IPS-18c (cell line): ENCODE data around the gene IGF2BP2.
"Not testable (repeated sequence)": the region's sequence is repeated elsewhere in the genome, so short reads cannot be mapped to it uniquely, and the experiment has no call there.

Experiments
- H3K4me3 ChIP-seq: 2 replicates; pipeline ENCODE4 v1.7.0; 2013; ENCODE audit warnings: low read depth, mild to moderate bottlenecking, low read length, moderate library complexity; ENCODE audit not compliant: insufficient read depth
- H3K9me3 ChIP-seq: one replicate; pipeline ENCODE4 v1.6.1; 2013; ENCODE audit warnings: mild to moderate bottlenecking, low read length, moderate library complexity; ENCODE audit not compliant: control insufficient read depth, insufficient read depth

Gene IGF2BP2

GRCh38 chr3:185678027-185678426 is 146.8 kb downstream of the IGF2BP2 start:
- Histone ChIP-seq H3K9me3 (peaks cover 3% of the 10 kb centered on the region), H3K4me3 (no peak overlapping the region)

- H3K4me3 ChIP-seq, result no peak overlapping the region
- peaks cover 3% of the 10 kb centered on the region for H3K9me3 ChIP-seq
Measured at GRCh38 chr3:185677146-185677829, 147.6 kb downstream of the IGF2BP2 start.

- H3K4me3 ChIP-seq, result no peak overlapping the region
- H3K9me3 ChIP-seq, result no peaks in the 10 kb centered on the region
Measured at GRCh38 chr3:185667574-185667973, 157.3 kb downstream of the IGF2BP2 start.

GRCh38 chr3:185663929-185664328 is 160.9 kb downstream of the IGF2BP2 start:
- no peak overlapping the region for H3K4me3 ChIP-seq

GRCh38 chr3:185661772-185662171 is 163.1 kb downstream of the IGF2BP2 start:
- Histone ChIP-seq H3K9me3 (no peaks in the 10 kb centered on the region), H3K4me3 (no peak overlapping the region)

More at GRCh38 chr3:185663929-185664328, 160.9 kb downstream of the IGF2BP2 start:
- no peaks in the 10 kb centered on the region for H3K9me3 ChIP-seq

GRCh38 chr3:185661296-185661695 is 163.5 kb downstream of the IGF2BP2 start:
- not testable (repeated sequence) for H3K9me3 ChIP-seq, H3K4me3 ChIP-seq

- H3K9me3 ChIP-seq, result peaks cover 3% of the 10 kb centered on the region
- H3K4me3 ChIP-seq, result no peak overlapping the region
Measured at GRCh38 chr3:185659942-185660921, 164.6 kb downstream of the IGF2BP2 start.

- Histone ChIP-seq H3K9me3 (peaks cover 3% of the 10 kb centered on the region), H3K4me3 (no peak overlapping the region)
Measured at GRCh38 chr3:185658943-185659342, 165.9 kb downstream of the IGF2BP2 start.

- H3K4me3 ChIP-seq, result no peak overlapping the region
- peaks cover 3% of the 10 kb centered on the region for H3K9me3 ChIP-seq
Measured at GRCh38 chr3:185658504-185658912, 166.3 kb downstream of the IGF2BP2 start.

GRCh38 chr3:185657691-185658503 is 166.9 kb downstream of the IGF2BP2 start:
- H3K9me3 ChIP-seq, result peaks cover 3% of the 10 kb centered on the region
- H3K4me3 ChIP-seq, result no peak overlapping the region

GRCh38 chr3:185657211-185657610 is 167.6 kb downstream of the IGF2BP2 start:
- Histone ChIP-seq H3K4me3 (no peak overlapping the region), H3K9me3 (peaks cover 3% of the 10 kb centered on the region)

- peaks cover 3% of the 10 kb centered on the region for H3K9me3 ChIP-seq
- H3K4me3 ChIP-seq, result no peak overlapping the region
Measured at GRCh38 chr3:185656321-185656840, 168.5 kb downstream of the IGF2BP2 start.

GRCh38 chr3:185655426-185656320 is 169.2 kb downstream of the IGF2BP2 start:
- no peak overlapping the region for H3K4me3 ChIP-seq
- H3K9me3 ChIP-seq, result peaks cover 3% of the 10 kb centered on the region

GRCh38 chr3:185654758-185655145 is 170.1 kb downstream of the IGF2BP2 start:
- peaks cover 3% of the 10 kb centered on the region for H3K9me3 ChIP-seq

GRCh38 chr3:185653949-185654757 is 170.7 kb downstream of the IGF2BP2 start:
- Histone ChIP-seq H3K9me3 (peaks cover 3% of the 10 kb centered on the region), H3K4me3 (no peak overlapping the region)

More at GRCh38 chr3:185654758-185655145, 170.1 kb downstream of the IGF2BP2 start:
- H3K4me3 ChIP-seq, result no peak overlapping the region
